ENCODE results near the gene HFM1.
"Not testable (repeated sequence)": the region's sequence is repeated elsewhere in the genome, so short reads cannot be mapped to it uniquely, and the experiment has no call there.

The HFM1 gene

GRCh38 chr1:91404151-91405012 lies at the start of gene HFM1:
Gene HFM1, minus strand, starts transcription at chr1:91404837. Its CDS starts 3,755 bp downstream, at chr1:91401082.
- DNase-seq = peak; percentile 59

GRCh38 chr1:91454136-91454535 lies 49.5 kb upstream of the HFM1 start:
- no peak for DNase-seq

GRCh38 chr1:91450260-91450659 lies 45.6 kb upstream of the HFM1 start:
- no peak for DNase-seq

- not testable (repeated sequence) for DNase-seq
Measured at GRCh38 chr1:91447782-91448181, 43.1 kb upstream of the HFM1 start.

GRCh38 chr1:91441980-91442379 lies 37.3 kb upstream of the HFM1 start:
- DNase-seq = not testable (repeated sequence)

- DNase-seq = no peak
Measured at GRCh38 chr1:91440847-91441246, 36.2 kb upstream of the HFM1 start.

GRCh38 chr1:91439016-91439415 lies 34.4 kb upstream of the HFM1 start:
- DNase-seq = no peak

- no peak for DNase-seq
Measured at GRCh38 chr1:91428182-91428798, 23.7 kb upstream of the HFM1 start.

GRCh38 chr1:91427741-91428140 lies 23.1 kb upstream of the HFM1 start:
- DNase-seq = no peak

GRCh38 chr1:91422523-91422922 lies 17.9 kb upstream of the HFM1 start:
- DNase-seq = not testable (repeated sequence)

GRCh38 chr1:91412371-91412770 lies 7.7 kb upstream of the HFM1 start:
- no peak for DNase-seq

GRCh38 chr1:91406773-91407389 lies 2.2 kb upstream of the HFM1 start:
- no peak for DNase-seq

GRCh38 chr1:91402023-91402422 lies 2.6 kb downstream of the HFM1 start:
- no peak for DNase-seq

- DNase-seq = no peak
Measured at GRCh38 chr1:91400133-91400725, 4.4 kb downstream of the HFM1 start.

- DNase-seq = no peak
Measured at GRCh38 chr1:91398291-91398690, 6.3 kb downstream of the HFM1 start.

GRCh38 chr1:91397605-91398004 lies 7.0 kb downstream of the HFM1 start:
- no peak for DNase-seq

- no peak for DNase-seq
Measured at GRCh38 chr1:91393042-91393441, 11.6 kb downstream of the HFM1 start.

- DNase-seq = no peak
Measured at GRCh38 chr1:91386109-91386508, 18.5 kb downstream of the HFM1 start.

GRCh38 chr1:91383456-91383855 lies 21.2 kb downstream of the HFM1 start:
- DNase-seq = no peak

- no peak for DNase-seq
Measured at GRCh38 chr1:91381844-91382243, 22.8 kb downstream of the HFM1 start.

- no peak for DNase-seq
Measured at GRCh38 chr1:91374086-91374485, 30.6 kb downstream of the HFM1 start.

- not testable (repeated sequence) for DNase-seq
Measured at GRCh38 chr1:91372230-91372629, 32.4 kb downstream of the HFM1 start.

- no peak for DNase-seq
Measured at GRCh38 chr1:91349524-91349923, 55.1 kb downstream of the HFM1 start.

- no peak for DNase-seq
Measured at GRCh38 chr1:91346824-91347223, 57.8 kb downstream of the HFM1 start.

All from stimulated activated CD4-positive, alpha-beta T cell treated with anti-CD3 and anti-CD28 coated beads, Interleukin-4, amount 100 ng/mL, for 1 hour (primary cell).